H1 (cell line): ENCODE results near the gene ZNF398. TPM values are rescaled to one million over a fixed set of nuclear protein-coding genes. Genes with fewer than 3 reads are reported as not detected.

Experiments
- CHD1 ChIP-seq: IDR thresholded peaks from 2 replicates; pipeline ENCODE4 v1.6.1; 2012; ENCODE audit warnings: low read depth, low read length, improper control_type of control experiment
- GTF2F1 ChIP-seq: IDR thresholded peaks from 2 replicates; pipeline ENCODE4 v1.6.1; 2012; ENCODE audit warnings: low read depth, low read length, improper control_type of control experiment, borderline replicate concordance
- polyA plus RNA-seq, 7 experiments: library from polyadenylated mRNA; depleted of rRNA in 3 of 7; stranded (reverse) in 5 of 7; unstranded in 2 of 7; fragments of >200 nt in 5 of 7; fragments of 200-250 nt in 2 of 7; gene quantifications; 1 replicate in 5 of 7; 2 replicates in 1 of 7; 4 replicates in 1 of 7; pipeline versions ENCODE4 v1.2.1 to v1.2.3, GENCODE V29; 2011 to 2013; ENCODE audit warnings: missing spikeins in 2 of 7, mixed read lengths in 2 of 7
- total RNA-seq: library from RNA; stranded (reverse); fragmentation: NEBNext Ultra II Directional; extraction: Animal tissue kit (Norgen Biotek cat#: 25700); gene quantifications from 2 replicates; pipeline ENCODE4 v1.2.1, GENCODE V29; 2021

Gene ZNF398
- total and polyA plus RNA-seq, 2 of the 8 experiments (the other 6 are each of a cell fraction or from before 2014, with no cell fraction given) = 52.7 to 63.5 TPM

GRCh38 chr7:149154056-149154455 lies 6.8 kb downstream of the ZNF398 start (continued):
- TF ChIP-seq GTF2F1 (no peak), CHD1 (no peak)
